Skin epidermis (tissue), 12 donors: Measurements from ENCODE around the gene DGCR2.
"Not testable (repeated sequence)": the region's sequence is repeated elsewhere in the genome, so short reads cannot be mapped to it uniquely, and the experiment has no call there.

Experiments
- H3K27ac ChIP-seq, 21 experiments: fragments of 200-600 bp; sonication (generic) in 11 of 21; one replicate each; pipeline ENCODE4 v1.5.0; 2020; ENCODE audit warnings: mild to moderate bottlenecking in 3 of 21, inconsistent platforms in 2 of 21, moderate library complexity in 2 of 21
- H3K4me3 ChIP-seq, 7 experiments: fragments of 200-600 bp; sonication (generic) in 2 of 7; one replicate each; pipeline ENCODE4 v1.5.0; 2020; ENCODE audit warnings: inconsistent platforms in 2 of 7, mild to moderate bottlenecking in 2 of 7, moderate library complexity in 1 of 7

DGCR2 gene

GRCh38 chr22:19065298-19065859 lies 56.8 kb downstream of the DGCR2 start:
- no peak overlapping the region for H3K27ac ChIP-seq

GRCh38 chr22:19064354-19065054 lies 57.7 kb downstream of the DGCR2 start:
- no peak overlapping the region for H3K27ac ChIP-seq
- H3K4me3 ChIP-seq, result no peak overlapping the region

More at GRCh38 chr22:19065298-19065859, 56.8 kb downstream of the DGCR2 start:
- no peak overlapping the region for H3K4me3 ChIP-seq

- no peak overlapping the region for H3K27ac ChIP-seq
- H3K4me3 ChIP-seq, result no peak overlapping the region
These were observed 58.4 kb downstream of the DGCR2 start for GRCh38 chr22:19063581-19064353.

GRCh38 chr22:19062943-19063308 lies 59.3 kb downstream of the DGCR2 start:
- Histone ChIP-seq H3K4me3 (no peak overlapping the region), H3K27ac (no peak overlapping the region)

GRCh38 chr22:19062139-19062942 lies 59.9 kb downstream of the DGCR2 start:
- peak overlapping the region in 1 of 21 experiments; percentile 4 for H3K27ac ChIP-seq
- no peak overlapping the region for H3K4me3 ChIP-seq

GRCh38 chr22:19061471-19062138 lies 60.6 kb downstream of the DGCR2 start:
- peak overlapping the region in 1 of 21 experiments; percentile 4 for H3K27ac ChIP-seq
- H3K4me3 ChIP-seq, result no peak overlapping the region

DNA sequence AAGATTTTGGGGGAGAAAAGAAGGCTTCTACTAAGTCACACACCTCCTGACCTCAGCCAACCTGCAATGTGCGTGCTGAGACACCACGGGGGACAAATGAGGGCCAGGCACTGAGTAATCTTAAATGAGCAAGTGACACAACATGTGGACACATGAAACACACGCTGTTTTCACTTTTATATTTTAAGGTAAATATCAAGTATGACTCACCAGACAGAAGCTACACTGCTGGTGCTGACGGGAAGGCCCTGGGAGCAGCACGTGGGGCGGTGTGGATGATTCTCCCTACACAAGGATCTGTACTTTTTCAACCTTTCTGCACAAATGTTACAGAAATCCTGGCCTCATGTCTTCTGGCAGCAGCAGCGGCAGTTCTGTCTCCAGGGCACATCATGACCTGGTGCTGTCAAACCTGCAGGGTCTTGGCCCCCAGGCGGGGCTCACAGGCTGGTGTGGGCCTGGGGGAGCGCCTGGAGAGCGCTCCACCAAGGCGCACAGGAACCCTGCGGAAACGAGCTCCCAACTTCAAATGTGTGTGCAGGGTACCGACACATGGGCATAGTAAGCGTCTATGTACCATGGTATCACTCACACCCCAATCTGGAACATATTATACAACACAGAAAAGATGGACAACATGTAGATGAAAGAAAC lies 61.7 kb downstream of the DGCR2 start:
- Histone ChIP-seq H3K4me3 (no peak overlapping the region), H3K27ac (no peak overlapping the region)

- no peak overlapping the region for H3K27ac ChIP-seq
These were observed 62.5 kb downstream of the DGCR2 start for GRCh38 chr22:19059481-19060278.

DNA sequence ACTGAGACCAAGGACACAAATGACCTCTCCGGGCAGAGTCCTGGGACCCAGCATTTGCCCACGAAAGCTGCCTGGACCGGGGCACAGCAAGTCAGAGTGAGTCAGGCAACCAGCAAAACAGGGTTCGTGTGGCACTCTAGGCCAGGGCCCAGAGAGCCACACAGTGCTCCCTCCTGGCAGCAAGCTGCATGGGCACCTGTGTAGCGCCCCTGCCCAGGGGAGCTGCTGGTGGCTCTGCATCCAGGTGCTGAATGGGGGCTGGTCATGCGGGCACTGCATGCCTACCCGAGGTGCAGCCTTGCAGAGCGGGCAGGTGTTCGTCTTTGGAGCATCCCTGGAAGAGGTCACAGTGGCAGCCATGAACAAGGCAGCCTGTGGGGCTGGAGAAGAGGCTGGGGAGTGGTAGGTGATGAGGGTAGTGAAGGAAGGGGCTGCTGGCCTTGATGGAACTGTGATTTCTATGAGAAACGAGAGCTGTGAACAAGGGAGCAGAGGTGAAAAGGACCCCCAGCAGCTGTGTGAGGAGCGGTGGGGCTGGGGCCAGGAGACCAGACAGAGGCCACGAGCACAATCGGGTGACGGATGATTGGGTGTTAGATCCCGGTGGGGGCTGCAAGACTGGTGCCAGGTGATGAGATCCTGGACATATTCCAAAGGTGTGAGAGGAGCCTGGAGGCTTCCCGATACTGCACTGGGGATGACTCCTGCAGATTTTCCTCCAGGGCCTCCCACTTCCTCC lies 63.3 kb downstream of the DGCR2 start:
- Histone ChIP-seq H3K27ac (no peak overlapping the region), H3K4me3 (no peak overlapping the region)

More at GRCh38 chr22:19059481-19060278, 62.5 kb downstream of the DGCR2 start:
- no peak overlapping the region for H3K4me3 ChIP-seq

DNA sequence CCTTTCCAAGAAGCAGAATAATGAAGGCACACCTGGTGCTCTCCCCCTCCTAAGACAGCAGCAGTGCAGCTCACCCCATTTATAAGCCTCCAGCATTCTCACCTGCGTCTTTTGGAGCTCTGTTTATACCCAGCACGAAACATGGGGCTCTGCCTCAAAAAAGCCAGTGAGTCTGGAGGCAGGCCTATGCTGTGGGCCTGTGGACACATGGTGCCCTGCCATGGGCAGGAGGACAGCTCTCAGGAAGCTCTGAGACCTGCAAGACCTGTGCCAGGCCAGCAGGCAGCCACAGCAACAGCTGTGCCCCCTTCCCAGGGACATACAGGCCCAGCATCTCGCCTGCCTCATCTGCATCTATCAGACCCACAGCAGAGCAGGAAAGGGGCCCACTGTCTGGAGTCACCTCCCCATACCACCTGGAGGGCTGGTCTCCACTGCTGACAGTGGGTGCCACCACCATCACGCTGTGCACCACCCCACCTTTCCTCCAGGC lies 64.2 kb downstream of the DGCR2 start:
- Histone ChIP-seq H3K27ac (no peak overlapping the region), H3K4me3 (no peak overlapping the region)

GRCh38 chr22:19057539-19057938 lies 64.7 kb downstream of the DGCR2 start:
- H3K4me3 ChIP-seq, result no peak overlapping the region
- H3K27ac ChIP-seq, result no peak overlapping the region

- Histone ChIP-seq H3K4me3 (no peak overlapping the region), H3K27ac (no peak overlapping the region)
These were observed 65.2 kb downstream of the DGCR2 start for GRCh38 chr22:19056951-19057401.

GRCh38 chr22:19055801-19056200 lies 66.4 kb downstream of the DGCR2 start:
- no peak overlapping the region for H3K27ac ChIP-seq
- H3K4me3 ChIP-seq, result no peak overlapping the region

- no peak overlapping the region for H3K27ac ChIP-seq
- no peak overlapping the region for H3K4me3 ChIP-seq
These were observed 69.2 kb downstream of the DGCR2 start for GRCh38 chr22:19052941-19053541.

DNA sequence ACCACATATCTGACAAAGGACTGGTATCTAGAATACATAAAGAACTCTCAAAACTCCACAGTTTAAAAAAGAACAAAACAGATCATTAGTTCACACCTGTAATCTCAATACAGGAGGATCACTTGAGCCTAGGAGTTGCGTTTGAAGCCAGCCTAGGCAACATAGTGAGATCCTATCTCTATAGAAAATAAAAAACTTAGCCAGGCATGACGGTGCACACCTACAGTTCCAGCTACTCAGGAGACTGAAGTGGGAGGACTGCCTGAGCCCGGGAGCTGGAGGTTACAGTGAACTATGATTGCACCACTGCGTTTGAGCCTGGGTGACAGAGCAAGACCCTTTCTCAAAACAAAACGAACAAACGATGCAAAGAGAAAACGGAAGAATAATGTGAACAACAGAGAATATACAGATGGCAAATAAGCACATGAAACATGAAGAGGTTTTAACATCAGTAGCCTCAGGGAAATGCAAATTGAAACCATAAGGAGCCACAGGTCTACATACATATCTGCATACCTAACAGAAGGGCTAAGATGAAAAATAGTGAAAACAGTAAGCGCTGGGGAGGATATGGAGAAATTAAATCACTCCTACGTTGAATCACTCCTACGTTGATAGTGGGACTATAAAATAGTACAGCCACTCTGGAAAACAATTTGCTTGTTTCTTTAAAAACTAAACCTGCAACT lies 70.7 kb downstream of the DGCR2 start:
- Histone ChIP-seq H3K4me3 (no peak overlapping the region), H3K27ac (no peak overlapping the region)

DNA sequence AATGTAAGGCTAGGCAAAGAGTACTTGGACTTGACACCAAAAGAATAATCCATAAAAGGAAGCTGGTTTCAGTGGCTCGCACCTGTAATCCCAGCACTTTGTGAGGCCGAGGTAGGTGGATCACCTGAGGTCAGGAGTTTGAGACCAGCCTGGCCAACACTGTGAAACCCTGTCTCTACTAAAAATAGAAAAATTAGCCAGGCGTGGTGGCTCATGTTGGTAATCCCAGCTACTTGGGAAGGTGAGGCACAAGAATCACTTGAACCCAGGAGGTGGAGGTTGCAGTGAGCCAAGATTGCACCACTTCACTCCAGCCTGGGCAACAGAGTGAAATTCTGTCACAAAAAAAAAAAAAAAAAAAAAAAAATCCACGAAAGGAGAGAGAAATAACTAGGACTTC lies 71.4 kb downstream of the DGCR2 start:
- H3K4me3 ChIP-seq, H3K27ac ChIP-seq: not testable (repeated sequence)
